Loucy (cell line): ENCODE measurements around the gene KSR2.

Source experiments
- EZH2phosphoT487 ChIP-seq: fragments of 200-600 bp; IDR thresholded peaks from 2 replicates; pipeline ENCODE4 v1.6.1; 2018; ENCODE audit warnings: antibody characterized with exemption, mild to moderate bottlenecking, moderate library complexity, borderline replicate concordance
- TF ChIP-seq, protein P1 (sequence below): fragments of 200-600 bp; sonication (generic); conservative IDR thresholded peaks from 2 replicates; pipeline ENCODE4 v1.5.1; 2014; ENCODE audit warnings: mild to moderate bottlenecking, antibody characterized with exemption, low read length

- TF ChIP-seq, protein P1, sequence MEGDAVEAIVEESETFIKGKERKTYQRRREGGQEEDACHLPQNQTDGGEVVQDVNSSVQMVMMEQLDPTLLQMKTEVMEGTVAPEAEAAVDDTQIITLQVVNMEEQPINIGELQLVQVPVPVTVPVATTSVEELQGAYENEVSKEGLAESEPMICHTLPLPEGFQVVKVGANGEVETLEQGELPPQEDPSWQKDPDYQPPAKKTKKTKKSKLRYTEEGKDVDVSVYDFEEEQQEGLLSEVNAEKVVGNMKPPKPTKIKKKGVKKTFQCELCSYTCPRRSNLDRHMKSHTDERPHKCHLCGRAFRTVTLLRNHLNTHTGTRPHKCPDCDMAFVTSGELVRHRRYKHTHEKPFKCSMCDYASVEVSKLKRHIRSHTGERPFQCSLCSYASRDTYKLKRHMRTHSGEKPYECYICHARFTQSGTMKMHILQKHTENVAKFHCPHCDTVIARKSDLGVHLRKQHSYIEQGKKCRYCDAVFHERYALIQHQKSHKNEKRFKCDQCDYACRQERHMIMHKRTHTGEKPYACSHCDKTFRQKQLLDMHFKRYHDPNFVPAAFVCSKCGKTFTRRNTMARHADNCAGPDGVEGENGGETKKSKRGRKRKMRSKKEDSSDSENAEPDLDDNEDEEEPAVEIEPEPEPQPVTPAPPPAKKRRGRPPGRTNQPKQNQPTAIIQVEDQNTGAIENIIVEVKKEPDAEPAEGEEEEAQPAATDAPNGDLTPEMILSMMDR, result no peak
- no peak for TF ChIP-seq EZH2phosphoT487
Measured at GRCh38 chr12:117403586-117404139, 565.1 kb downstream of the KSR2 start.
